Lower leg skin (tissue), 3 donors: ENCODE measurements around the gene NDUFAF2.

Source experiments
- POLR2A ChIP-seq, 2 donors: fragments of 450-650 bp; IDR thresholded peaks; one replicate each; pipeline ENCODE4 v1.6.1; 2016 to 2017; ENCODE audit warnings: antibody characterized with exemption in 2 of 2, mild to moderate bottlenecking in 1 of 2, moderate library complexity in 1 of 2
- TF ChIP-seq, protein P1 (sequence below), 3 donors: fragments of 450-650 bp; IDR thresholded peaks; one replicate each; pipeline ENCODE4 v1.5.1; 2016; ENCODE audit warnings: antibody characterized with exemption in 3 of 3, mild to moderate bottlenecking in 3 of 3, moderate library complexity in 2 of 3

DNA sequence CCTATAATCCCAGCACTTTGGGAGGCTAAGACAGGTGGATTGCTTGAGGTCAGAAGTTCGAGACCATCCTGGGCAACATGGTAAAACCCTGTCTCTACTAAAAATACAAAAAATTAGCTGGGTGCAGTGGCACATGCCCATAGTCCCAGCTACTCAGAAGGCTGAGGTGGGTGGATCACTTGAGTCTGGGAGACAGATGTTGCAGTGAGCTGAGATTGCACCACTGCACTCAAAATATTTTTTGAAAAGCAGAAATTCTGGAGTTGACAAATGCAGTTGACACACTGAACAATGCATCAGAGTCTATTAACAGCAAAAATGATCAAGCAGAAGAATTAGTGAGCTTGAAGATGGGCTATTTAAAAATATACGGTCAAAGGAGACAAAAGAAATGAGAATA, 35.5 kb downstream of the NDUFAF2 start:
- TF ChIP-seq POLR2A (IDR thresholded peaks at IDR 0.05) = no peak
- TF ChIP-seq, protein P1, sequence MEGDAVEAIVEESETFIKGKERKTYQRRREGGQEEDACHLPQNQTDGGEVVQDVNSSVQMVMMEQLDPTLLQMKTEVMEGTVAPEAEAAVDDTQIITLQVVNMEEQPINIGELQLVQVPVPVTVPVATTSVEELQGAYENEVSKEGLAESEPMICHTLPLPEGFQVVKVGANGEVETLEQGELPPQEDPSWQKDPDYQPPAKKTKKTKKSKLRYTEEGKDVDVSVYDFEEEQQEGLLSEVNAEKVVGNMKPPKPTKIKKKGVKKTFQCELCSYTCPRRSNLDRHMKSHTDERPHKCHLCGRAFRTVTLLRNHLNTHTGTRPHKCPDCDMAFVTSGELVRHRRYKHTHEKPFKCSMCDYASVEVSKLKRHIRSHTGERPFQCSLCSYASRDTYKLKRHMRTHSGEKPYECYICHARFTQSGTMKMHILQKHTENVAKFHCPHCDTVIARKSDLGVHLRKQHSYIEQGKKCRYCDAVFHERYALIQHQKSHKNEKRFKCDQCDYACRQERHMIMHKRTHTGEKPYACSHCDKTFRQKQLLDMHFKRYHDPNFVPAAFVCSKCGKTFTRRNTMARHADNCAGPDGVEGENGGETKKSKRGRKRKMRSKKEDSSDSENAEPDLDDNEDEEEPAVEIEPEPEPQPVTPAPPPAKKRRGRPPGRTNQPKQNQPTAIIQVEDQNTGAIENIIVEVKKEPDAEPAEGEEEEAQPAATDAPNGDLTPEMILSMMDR (IDR thresholded peaks at IDR 0.05) = no peak
